ENCODE results near the gene CTR9.
"Not testable (repeated sequence)": the region's sequence is repeated elsewhere in the genome, so short reads cannot be mapped to it uniquely, and the experiment has no call there.

The CTR9 gene

GRCh38 chr11:10785146-10785474 is 34.1 kb downstream of the CTR9 start:
- no peak for DNase-seq

- no peak for DNase-seq
These were observed 35.4 kb downstream of the CTR9 start for GRCh38 chr11:10786451-10786850.

- DNase-seq = peak; percentile 56
These were observed 41.5 kb downstream of the CTR9 start for GRCh38 chr11:10792385-10793068.

GRCh38 chr11:10793470-10794255 is 42.6 kb downstream of the CTR9 start:
- DNase-seq = no peak

GRCh38 chr11:10796191-10796590 is 45.1 kb downstream of the CTR9 start:
- DNase-seq = no peak

GRCh38 chr11:10797001-10797400 is 46.0 kb downstream of the CTR9 start:
- no peak for DNase-seq

- DNase-seq = no peak
These were observed 46.5 kb downstream of the CTR9 start for GRCh38 chr11:10797531-10797930.

- DNase-seq = no peak
These were observed 47.4 kb downstream of the CTR9 start for GRCh38 chr11:10798330-10798928.

- DNase-seq = no peak
These were observed 49.2 kb downstream of the CTR9 start for GRCh38 chr11:10800292-10800691.

GRCh38 chr11:10803676-10804075 is 52.6 kb downstream of the CTR9 start:
- DNase-seq = no peak

- no peak for DNase-seq
These were observed 54.7 kb downstream of the CTR9 start for GRCh38 chr11:10805741-10806140.

GRCh38 chr11:10806206-10806605 is 55.2 kb downstream of the CTR9 start:
- DNase-seq = no peak

- DNase-seq = no peak
These were observed 56.6 kb downstream of the CTR9 start for GRCh38 chr11:10807493-10808234.

GRCh38 chr11:10808235-10808552 is 57.1 kb downstream of the CTR9 start:
- no peak for DNase-seq

GRCh38 chr11:10808553-10809372 is 57.7 kb downstream of the CTR9 start, which contains the start of gene EIF4G2:
EIF4G2 (minus strand) TSS chr11:10808926.
- DNase-seq = peak; percentile 95

- DNase-seq = no peak
These were observed 58.5 kb downstream of the CTR9 start for GRCh38 chr11:10809373-10810160.

- no peak for DNase-seq
These were observed 62.9 kb downstream of the CTR9 start for GRCh38 chr11:10813945-10814344.

GRCh38 chr11:10818594-10818993 is 67.5 kb downstream of the CTR9 start:
- DNase-seq = peak; percentile 44

GRCh38 chr11:10822491-10822890 is 71.4 kb downstream of the CTR9 start:
- DNase-seq = not testable (repeated sequence)

GRCh38 chr11:10823152-10823579 is 72.1 kb downstream of the CTR9 start:
- DNase-seq = no peak

- DNase-seq = no peak
These were observed 73.8 kb downstream of the CTR9 start for GRCh38 chr11:10824888-10825287.

GRCh38 chr11:10828402-10828801 is 77.4 kb downstream of the CTR9 start:
- DNase-seq = no peak

Measured in amniotic stem cell (primary cell).